Left colon (tissue), 2 donors: ENCODE measurements around the gene CGB5. TPM values are rescaled to one million over a fixed set of nuclear protein-coding genes. Genes with fewer than 3 reads are reported as not detected.
A peak's percentile ranks its signal among the peaks of the same experiment; 100 is the strongest.
"Not testable (repeated sequence)": the region's sequence is repeated elsewhere in the genome, so short reads cannot be mapped to it uniquely, and the experiment has no call there.

Experiments
- ATAC-seq: fragments of 200-7000 bp; cut with Tn5 transposase; one replicate; pipeline ENCODE4 v1.9.1; 2020; ENCODE audit warnings: mild to moderate bottlenecking, moderate library complexity
- DNase-seq, 2 donors: peaks; one replicate each; pipeline ENCODE4 v3.0.0-alpha.2; 2020
- intact Hi-C, 2 donors: fragments of 100-400 bp; cut with DNase I in 1 of 2; cut with micrococcal nuclease in 1 of 2; formaldehyde crosslinking; loops; one replicate each; pipeline versions ENCODE4 v1.11.2 to v1.14.0; 2022; cut with DNase I, micrococcal nuclease
- total RNA-seq, 2 donors: library from RNA; stranded (reverse); fragmentation: NEBNext Ultra II Directional; extraction: Animal tissue kit (Norgen Biotek cat#: 25700); gene quantifications; one replicate each; pipeline ENCODE4 v1.2.1, GENCODE V29; 2021
- donor health status: DM: no; HTN: no; CAD: no.
- donor health status: DM: yes; HTN: yes; CAD: no.

Gene CGB5
- total RNA-seq, 2 donors from 2014 or later, result not detected

DNA sequence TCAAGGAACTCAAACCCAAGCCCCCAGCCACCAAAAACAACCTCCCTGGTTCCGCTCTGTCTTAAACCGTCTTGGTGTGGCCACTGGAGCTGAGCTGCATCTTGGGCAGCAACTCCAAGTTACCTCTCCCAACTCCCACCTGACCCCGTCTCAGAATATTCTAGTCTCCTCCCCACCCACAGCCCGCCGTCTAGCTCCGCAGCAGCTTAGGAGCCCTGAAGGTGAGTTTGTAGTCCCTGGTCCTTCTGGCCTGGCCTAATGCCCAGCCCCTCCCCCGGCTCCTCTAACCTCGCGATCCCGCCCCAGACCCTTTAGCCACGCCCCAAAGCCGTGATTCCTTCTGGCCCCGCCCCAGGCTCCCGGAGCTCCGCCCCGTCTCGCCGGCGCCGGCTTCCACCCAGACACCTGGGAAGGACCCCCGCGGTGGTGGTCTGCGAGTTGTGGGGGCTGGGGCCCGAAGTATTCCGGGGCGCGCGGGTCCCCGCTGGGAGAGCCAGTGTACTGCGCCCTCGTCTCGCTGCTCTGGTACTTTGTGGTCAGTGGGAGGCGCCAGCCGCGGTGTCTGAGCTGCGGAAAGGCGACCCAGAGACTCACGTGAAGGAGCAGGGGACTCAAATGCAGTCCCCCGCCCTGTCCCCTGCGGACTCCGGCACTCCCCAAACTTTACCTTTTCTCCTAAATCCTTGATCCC is 24.3 kb upstream of the CGB5 start:
- intact Hi-C loops, result no loop called here
- ATAC-seq (peak; percentile 81), DNase-seq (peak; percentile 60 to 89)

DNA sequence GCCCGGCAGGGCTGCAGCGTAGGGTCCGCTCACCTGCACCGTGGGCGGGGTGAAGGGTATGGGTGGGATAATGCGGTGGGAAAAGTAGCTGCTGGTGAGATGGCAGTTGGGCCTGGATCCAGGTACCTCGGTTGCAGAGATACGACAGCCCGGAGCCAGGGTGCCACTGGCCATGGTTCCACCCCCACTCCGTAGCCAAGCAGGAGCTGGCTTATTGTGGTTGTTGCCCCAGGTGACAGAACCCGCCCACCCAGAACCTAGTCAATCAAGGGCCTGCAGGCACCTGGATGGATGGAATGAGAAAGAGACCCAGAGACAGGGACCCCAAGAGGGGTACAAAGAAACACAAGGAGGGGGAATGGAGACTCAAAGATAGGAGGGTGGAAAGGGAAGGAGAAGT is 23.3 kb upstream of the CGB5 start:
- DNase-seq (no peak), ATAC-seq (no peak)
- intact Hi-C loops, result no loop called here

GRCh38 chr19:49020931-49021895 is 22.4 kb upstream of the CGB5 start:
- no peak for DNase-seq

GRCh38 chr19:49022116-49022515 is 21.5 kb upstream of the CGB5 start:
- intact Hi-C loops, result no loop called here
- DNase-seq, result no peak
- no peak for ATAC-seq

More at GRCh38 chr19:49020931-49021895, 22.4 kb upstream of the CGB5 start:
- no peak for ATAC-seq
- intact Hi-C loops, result no loop called here

DNA sequence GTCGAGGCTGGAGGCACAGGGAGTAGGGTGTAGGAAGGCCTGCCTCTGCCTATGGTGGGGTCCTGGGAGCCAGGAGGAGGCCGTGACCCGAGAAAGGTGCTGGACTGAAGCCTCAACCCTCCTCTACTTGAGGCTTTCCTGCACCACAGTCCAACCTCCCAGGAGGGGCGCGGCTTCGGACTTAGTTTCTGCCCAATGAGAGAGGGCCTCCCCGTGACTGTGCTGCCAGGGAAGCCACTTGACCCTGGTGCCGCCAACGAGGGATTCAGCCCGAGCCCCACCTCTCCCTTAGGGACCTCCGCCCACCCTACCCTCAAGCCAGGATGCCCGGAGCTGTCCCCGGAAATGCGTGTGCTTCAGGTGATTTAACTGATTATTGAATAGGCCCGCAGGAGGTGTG is 19.4 kb upstream of the CGB5 start, which contains the start of gene CGB3:
CGB3 (minus strand) TSS at position 101 of the 400 bp plus-strand sequence. CDS start 362 bp downstream, outside the sequence.
- DNase-seq, intact Hi-C loops, ATAC-seq: not testable (repeated sequence)

DNA sequence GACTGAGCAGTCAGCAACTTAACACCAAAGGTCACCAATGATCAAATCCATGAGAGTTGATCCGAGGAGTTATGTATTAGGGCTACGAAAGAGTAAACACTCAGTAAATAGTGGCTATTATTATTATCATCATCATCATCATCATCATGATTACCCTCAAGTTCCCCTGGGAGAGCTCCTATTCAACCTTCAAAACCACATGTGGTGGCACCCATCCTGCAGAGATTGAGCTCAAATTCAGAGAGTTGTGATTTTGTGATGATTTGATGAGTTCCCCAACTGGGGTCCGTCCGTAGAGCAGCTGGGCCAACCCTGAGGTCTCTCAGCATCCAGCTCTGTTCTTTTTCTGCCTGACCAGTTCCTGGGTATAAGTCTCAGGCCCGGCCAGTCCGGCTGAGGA is 18.6 kb upstream of the CGB5 start:
- intact Hi-C loops, ATAC-seq, DNase-seq: not testable (repeated sequence)

DNA sequence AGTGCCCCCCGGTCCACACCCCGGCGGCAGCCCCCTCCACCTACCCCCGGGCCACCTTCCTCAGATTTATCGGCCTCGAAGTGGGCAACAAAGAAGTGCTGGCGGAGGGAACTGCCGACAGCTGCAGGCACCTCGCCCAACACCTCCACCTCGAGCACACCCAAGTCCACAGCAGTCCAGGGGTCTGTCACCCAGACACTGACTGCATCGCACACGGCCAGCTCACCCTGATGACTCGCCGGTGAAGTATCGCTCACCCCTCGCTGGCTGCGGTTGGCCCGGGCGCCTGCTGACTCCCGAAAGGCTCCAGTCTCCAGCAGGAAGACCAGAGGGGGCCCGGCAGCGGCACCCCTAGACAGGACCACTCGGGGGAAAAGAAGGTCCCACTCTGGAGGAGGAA is 18.0 kb upstream of the CGB5 start:
- ATAC-seq, intact Hi-C loops, DNase-seq: not testable (repeated sequence)

- intact Hi-C loops, ATAC-seq, DNase-seq: not testable (repeated sequence)
Observed at GRCh38 chr19:49028686-49029085, 15.0 kb upstream of the CGB5 start.

GRCh38 chr19:49029749-49030148 is 13.9 kb upstream of the CGB5 start:
- DNase-seq, intact Hi-C loops, ATAC-seq: not testable (repeated sequence)

DNA sequence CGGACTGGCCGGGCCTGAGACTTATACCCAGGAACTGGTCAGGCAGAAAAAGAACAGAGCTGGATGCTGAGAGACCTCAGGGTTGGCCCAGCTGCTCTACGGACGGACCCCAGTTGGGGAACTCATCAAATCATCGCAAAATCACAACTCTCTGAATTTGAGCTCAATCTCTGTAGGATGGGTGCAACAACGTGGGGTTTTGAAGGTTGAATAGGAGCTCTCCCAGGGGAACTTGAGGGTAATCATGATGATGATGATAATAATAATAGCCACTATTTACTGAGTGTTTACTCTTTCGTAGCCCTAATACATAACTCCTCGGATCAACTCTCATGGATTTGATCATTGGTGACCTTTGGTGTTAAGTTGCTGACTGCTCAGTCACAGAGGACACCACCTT is 13.3 kb upstream of the CGB5 start:
- intact Hi-C loops, ATAC-seq, DNase-seq: not testable (repeated sequence)

DNA sequence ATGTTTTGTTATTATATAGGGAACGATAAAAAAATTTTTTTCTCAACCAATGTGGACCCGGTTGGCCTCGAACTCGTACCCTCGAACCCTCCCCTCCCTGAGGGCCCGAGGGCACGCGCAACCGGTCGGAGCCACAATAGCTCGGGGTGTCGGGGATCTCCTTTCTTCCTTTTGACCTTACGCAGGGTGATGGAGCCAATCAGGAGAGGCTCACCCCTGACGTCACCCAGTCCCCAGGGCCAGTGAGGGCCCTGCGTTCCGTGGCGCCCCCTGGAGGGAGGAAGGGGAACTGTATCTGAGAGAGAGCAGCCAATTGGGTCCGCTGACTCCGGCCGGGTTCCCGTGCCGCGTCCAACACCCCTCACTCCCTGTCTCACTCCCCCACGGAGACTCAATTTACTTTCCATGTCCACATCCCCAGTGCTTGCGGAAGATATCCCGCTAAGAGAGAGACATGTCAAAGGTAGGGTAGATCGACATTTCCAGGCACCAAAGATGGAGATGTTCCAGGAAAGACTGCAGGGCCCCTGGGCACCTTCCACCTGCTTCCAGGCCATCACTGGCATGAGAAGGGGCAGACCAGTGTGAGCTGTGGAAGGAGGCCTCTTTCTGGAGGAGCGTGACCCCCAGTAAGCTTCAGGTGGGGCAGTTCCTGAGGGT is 11.9 kb upstream of the CGB5 start, which contains the start of gene CGB2:
CGB2 (plus strand) TSS at position 249 of the 660 bp plus-strand sequence; CDS start at position 455, 206 bp downstream.
- intact Hi-C loops, ATAC-seq, DNase-seq: not testable (repeated sequence)

DNA sequence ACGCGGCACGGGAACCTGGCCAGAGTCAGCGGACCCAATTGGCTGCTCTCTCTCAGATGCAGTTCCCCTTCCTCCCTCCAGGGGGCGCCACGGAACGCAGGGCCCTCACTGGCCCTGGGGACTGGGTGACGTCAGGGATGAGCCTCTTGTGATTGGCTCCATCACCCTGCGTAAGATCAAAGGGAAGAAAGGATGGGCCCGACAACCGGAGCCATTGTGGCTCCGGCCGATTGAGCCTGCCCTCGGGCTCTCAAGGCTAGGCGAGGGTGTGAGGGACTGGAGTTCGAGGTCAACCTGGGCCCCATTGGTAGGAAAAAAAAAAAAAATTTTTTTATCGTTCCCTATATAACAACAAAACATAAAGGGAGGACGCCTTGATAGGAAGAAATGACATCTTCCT is 6.8 kb upstream of the CGB5 start, which contains the start of gene CGB1:
CGB1 (minus strand) TSS at position 81 of the 400 bp plus-strand sequence. CDS start 184 bp downstream, outside the sequence.
- DNase-seq, ATAC-seq, intact Hi-C loops: not testable (repeated sequence)

DNA sequence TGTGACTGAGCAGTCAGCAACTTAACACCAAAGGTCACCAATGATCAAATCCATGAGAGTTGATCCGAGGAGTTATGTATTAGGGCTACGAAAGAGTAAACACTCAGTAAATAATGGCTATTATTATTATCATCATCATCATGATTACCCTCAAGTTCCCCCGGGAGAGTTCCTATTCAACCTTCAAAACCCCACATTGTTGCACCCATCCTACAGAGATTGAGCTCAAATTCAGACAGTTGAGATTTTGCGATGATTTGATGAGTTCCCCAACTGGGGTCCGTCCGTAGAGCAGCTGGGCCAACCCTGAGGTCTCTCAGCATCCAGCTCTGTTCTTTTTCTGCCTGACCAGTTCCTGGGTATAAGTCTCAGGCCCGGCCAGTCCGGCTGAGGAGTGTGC is 5.5 kb upstream of the CGB5 start:
- DNase-seq, intact Hi-C loops, ATAC-seq: not testable (repeated sequence)

- intact Hi-C loops, DNase-seq, ATAC-seq: not testable (repeated sequence)
Observed at GRCh38 chr19:49038557-49039276, 4.9 kb upstream of the CGB5 start.

DNA sequence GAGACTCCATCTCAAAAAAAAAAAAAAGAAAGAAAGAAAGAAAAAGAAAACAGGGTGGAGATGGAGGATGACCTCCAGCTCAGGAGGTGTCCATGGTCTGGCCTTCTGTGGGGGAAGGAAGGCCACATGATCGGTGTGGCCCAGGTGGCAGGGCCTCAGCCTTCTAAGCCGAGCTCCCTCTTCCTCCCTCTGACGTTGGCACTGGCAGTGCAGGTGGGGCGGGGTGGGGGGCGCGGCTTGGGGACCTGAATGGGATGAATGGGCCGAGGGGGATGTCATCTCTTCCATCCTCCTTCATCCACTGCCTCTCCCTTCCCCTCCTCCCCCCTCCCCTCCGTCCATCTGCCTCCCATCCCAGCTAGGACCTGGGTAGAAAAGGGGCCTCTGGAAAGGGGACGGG is 3.9 kb upstream of the CGB5 start:
- intact Hi-C loops, ATAC-seq, DNase-seq: not testable (repeated sequence)

DNA sequence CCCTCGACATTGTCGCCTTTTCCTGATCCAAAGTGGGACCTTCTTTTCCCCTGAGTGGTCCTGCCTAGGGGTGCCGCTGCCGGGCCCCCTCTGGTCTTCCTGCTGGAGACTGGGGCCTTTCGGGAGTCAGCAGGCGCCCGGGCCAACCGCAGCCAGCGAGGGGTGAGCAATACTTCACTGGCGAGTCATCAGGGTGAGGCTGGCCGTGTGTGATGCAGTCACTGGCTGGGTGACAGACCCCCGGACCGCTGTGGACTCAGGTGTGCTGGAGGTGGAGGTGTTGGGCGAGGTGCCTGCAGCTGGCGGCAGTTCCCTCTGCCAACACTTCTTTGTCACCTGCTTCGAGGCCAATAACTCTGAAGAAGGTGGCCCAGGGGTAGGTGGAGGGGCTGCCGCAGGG is 1.5 kb upstream of the CGB5 start:
- intact Hi-C loops, result no loop called here
- DNase-seq (no peak), ATAC-seq (no peak)

DNA sequence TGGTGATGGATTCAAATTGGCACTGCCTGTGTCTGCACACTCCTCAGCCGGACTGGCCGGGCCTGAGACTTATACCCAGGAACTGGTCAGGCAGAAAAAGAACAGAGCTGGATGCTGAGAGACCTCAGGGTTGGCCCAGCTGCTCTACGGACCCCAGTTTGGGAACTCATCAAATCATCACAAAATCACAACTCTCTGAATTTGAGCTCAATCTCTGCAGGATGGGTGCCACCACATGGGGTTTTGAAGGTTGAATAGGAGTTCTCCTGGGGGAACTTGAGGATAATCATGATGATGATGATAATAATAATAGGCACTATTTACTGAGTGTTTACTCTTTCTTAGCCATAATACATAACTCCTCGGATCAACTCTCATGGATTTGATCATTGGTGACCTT is 982 bp upstream of the CGB5 start:
- intact Hi-C loops, ATAC-seq, DNase-seq: not testable (repeated sequence)

DNA sequence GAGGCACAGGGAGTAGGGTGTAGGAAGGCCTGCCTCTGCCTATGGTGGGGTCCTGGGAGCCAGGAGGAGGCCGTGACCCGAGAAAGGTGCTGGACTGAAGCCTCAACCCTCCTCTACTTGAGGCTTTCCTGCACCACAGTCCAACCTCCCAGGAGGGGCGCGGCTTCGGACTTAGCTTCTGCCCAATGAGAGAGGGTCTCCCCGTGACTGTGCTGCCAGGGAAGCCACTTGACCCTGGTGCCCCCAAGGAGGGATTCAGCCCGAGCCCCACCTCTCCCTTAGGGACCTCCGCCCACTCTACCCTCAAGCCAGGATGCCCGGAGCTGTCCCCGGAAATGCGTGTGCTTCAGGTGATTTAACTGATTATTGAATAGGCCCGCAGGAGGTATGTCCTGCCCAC is 5.4 kb downstream of the CGB5 start, which contains the start of gene CGB8:
CGB8 (minus strand) TSS at position 101 of the 400 bp plus-strand sequence. CDS start 372 bp downstream, outside the sequence.
- intact Hi-C loops, ATAC-seq, DNase-seq: not testable (repeated sequence)
